C4-2B (cell line): ENCODE data around the gene ADAMTS18.

Experiments
- ZFX ChIP-seq: fragments of 450-650 bp; IDR thresholded peaks from 2 replicates; pipeline ENCODE4 v1.6.1; 2017
- TF ChIP-seq, protein P1 (sequence below): fragments of 450-650 bp; conservative IDR thresholded peaks from 2 replicates; pipeline ENCODE4 v1.5.1; 2017; ENCODE audit warnings: mild to moderate bottlenecking

GRCh38 chr16:77433146-77433545 is 1.7 kb downstream of the ADAMTS18 start:
- no peak for TF ChIP-seq ZFX
- TF ChIP-seq, protein P1, sequence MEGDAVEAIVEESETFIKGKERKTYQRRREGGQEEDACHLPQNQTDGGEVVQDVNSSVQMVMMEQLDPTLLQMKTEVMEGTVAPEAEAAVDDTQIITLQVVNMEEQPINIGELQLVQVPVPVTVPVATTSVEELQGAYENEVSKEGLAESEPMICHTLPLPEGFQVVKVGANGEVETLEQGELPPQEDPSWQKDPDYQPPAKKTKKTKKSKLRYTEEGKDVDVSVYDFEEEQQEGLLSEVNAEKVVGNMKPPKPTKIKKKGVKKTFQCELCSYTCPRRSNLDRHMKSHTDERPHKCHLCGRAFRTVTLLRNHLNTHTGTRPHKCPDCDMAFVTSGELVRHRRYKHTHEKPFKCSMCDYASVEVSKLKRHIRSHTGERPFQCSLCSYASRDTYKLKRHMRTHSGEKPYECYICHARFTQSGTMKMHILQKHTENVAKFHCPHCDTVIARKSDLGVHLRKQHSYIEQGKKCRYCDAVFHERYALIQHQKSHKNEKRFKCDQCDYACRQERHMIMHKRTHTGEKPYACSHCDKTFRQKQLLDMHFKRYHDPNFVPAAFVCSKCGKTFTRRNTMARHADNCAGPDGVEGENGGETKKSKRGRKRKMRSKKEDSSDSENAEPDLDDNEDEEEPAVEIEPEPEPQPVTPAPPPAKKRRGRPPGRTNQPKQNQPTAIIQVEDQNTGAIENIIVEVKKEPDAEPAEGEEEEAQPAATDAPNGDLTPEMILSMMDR, result no peak
